HG02759 (cell line): ENCODE results near the gene USP7.

Source experiments
- ATAC-seq: cut with Tn5 transposase; IDR thresholded peaks from one replicate; pipeline ENCODE4 v1.9.1; 2021; ENCODE audit warnings: mild to moderate bottlenecking, moderate library complexity; ENCODE audit not compliant: unreplicated experiment

USP7 gene

GRCh38 chr16:8904018-8904430, 59.7 kb downstream of the USP7 start:
- ATAC-seq: no peak

GRCh38 chr16:8903004-8903403, 60.7 kb downstream of the USP7 start:
- ATAC-seq: no peak

GRCh38 chr16:8901320-8901861, 62.3 kb downstream of the USP7 start:
- ATAC-seq: no peak

- ATAC-seq: no peak
Measured at GRCh38 chr16:8900343-8900742, 63.4 kb downstream of the USP7 start.

GRCh38 chr16:8899709-8900317, 63.9 kb downstream of the USP7 start:
- no peak for ATAC-seq

GRCh38 chr16:8898660-8899318, 64.9 kb downstream of the USP7 start:
- no peak for ATAC-seq

GRCh38 chr16:8894736-8895334, 68.9 kb downstream of the USP7 start:
- ATAC-seq: no peak

- no peak for ATAC-seq
Measured at GRCh38 chr16:8893976-8894690, 69.6 kb downstream of the USP7 start.

GRCh38 chr16:8893426-8893825, 70.3 kb downstream of the USP7 start:
- ATAC-seq: no peak

GRCh38 chr16:8892101-8892575, 71.6 kb downstream of the USP7 start:
- peak; percentile 29 for ATAC-seq

- ATAC-seq: no peak
Measured at GRCh38 chr16:8890549-8890921, 73.2 kb downstream of the USP7 start.

GRCh38 chr16:8889893-8890548, 73.7 kb downstream of the USP7 start:
- ATAC-seq: no peak

GRCh38 chr16:8888951-8889892, 74.5 kb downstream of the USP7 start:
- no peak for ATAC-seq

GRCh38 chr16:8887952-8888560, 75.7 kb downstream of the USP7 start:
- no peak for ATAC-seq

GRCh38 chr16:8887431-8887765, 76.3 kb downstream of the USP7 start:
- ATAC-seq: no peak

GRCh38 chr16:8886593-8887430, 76.9 kb downstream of the USP7 start:
- ATAC-seq: no peak

- no peak for ATAC-seq
Measured at GRCh38 chr16:8885674-8886592, 77.8 kb downstream of the USP7 start.
